ENCODE data around the gene NECAB3.

GRCh38 chr20:33624399-33624798, 49.8 kb downstream of the NECAB3 start:
- no peak for TF ChIP-seq CTCF (IDR thresholded peaks at IDR 0.05)
- TF ChIP-seq POLR2A (IDR thresholded peaks at IDR 0.05): no peak
- TF ChIP-seq EP300 (IDR thresholded peaks at IDR 0.05): no peak

All from ovary (tissue), 3 donors.